ENCODE results near the gene TSTD1. TPM values are rescaled to one million over a fixed set of nuclear protein-coding genes. Genes with fewer than 3 reads are reported as not detected.

TSTD1 gene
- total RNA-seq, 4 donors from 2014 or later, result 70.0 to 123 (median 98.8) TPM

DNA sequence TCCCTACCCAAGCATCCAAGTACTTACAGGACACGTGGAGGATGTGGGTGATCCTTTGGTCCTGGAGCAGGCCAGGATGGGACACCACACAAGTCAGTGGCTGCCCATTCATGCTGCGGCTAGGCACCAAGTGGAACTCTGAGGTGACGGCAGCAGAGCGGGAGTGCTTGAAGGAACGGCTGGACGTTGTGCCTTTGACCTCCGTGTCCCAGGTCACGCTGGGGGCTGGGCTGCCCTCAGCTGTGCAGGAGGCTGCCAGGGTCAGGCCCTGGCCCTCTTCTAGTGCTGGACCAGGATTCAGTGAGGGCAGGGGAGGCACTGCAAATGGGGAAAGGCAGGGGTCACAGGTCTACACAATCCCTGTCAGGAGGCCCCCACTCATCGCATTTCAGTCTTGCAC lies 38.7 kb upstream of the TSTD1 start:
- no peak for DNase-seq (ENCODE audit: low spot score in 2 of 2)
- no peaks in the 10 kb centered on the region for H3K36me3 ChIP-seq
- WGBS, result 79% methylated on average over 8 of the region's 9 CpGs
- no peak overlapping the region for H3K4me3 ChIP-seq
- no peak overlapping the region for H3K27ac ChIP-seq
- TF ChIP-seq EP300 (IDR thresholded peaks at IDR 0.05) (no peak), POLR2AphosphoS5 (IDR thresholded peaks at IDR 0.05) (no peak), POLR2A (IDR thresholded peaks at IDR 0.05) (no peak)
- TF ChIP-seq, protein P1, sequence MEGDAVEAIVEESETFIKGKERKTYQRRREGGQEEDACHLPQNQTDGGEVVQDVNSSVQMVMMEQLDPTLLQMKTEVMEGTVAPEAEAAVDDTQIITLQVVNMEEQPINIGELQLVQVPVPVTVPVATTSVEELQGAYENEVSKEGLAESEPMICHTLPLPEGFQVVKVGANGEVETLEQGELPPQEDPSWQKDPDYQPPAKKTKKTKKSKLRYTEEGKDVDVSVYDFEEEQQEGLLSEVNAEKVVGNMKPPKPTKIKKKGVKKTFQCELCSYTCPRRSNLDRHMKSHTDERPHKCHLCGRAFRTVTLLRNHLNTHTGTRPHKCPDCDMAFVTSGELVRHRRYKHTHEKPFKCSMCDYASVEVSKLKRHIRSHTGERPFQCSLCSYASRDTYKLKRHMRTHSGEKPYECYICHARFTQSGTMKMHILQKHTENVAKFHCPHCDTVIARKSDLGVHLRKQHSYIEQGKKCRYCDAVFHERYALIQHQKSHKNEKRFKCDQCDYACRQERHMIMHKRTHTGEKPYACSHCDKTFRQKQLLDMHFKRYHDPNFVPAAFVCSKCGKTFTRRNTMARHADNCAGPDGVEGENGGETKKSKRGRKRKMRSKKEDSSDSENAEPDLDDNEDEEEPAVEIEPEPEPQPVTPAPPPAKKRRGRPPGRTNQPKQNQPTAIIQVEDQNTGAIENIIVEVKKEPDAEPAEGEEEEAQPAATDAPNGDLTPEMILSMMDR (IDR thresholded peaks at IDR 0.05), result no peak
- H3K27me3 ChIP-seq, result no peaks in the 10 kb centered on the region
- no peaks in the 10 kb centered on the region for H3K9me3 ChIP-seq
- H3K4me1 ChIP-seq, result peaks cover 53% of the 10 kb centered on the region

DNA sequence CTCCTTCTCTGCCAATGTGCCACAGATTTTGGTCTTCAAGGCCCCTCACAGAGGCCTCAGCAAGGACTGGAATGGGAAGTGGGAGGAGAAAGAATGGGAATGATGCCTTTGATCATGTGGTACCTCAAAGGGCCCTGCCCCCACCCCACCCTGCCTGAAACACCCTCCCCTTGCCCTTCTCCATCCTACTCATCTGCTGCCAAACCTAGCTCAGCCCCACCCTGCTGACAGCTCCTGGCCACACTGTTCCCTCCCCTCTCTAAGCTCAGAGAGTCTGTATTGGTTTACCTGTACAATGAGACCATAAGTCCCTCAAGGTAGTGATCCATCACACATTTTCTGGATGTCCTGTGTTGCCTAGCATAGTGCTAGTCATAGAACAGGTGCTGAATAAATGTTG lies 37.6 kb upstream of the TSTD1 start:
- H3K4me3 ChIP-seq, result no peak overlapping the region
- no peaks in the 10 kb centered on the region for H3K9me3 ChIP-seq
- H3K27me3 ChIP-seq, result no peaks in the 10 kb centered on the region
- H3K4me1 ChIP-seq, result peaks cover 43% of the 10 kb centered on the region
- no peak for DNase-seq (ENCODE audit: low spot score in 2 of 2)
- TF ChIP-seq EP300 (IDR thresholded peaks at IDR 0.05) (no peak), POLR2A (IDR thresholded peaks at IDR 0.05) (no peak), POLR2AphosphoS5 (IDR thresholded peaks at IDR 0.05) (no peak)
- TF ChIP-seq, protein P1 (IDR thresholded peaks at IDR 0.05), result no peak
- H3K27ac ChIP-seq, result peak overlapping the region; percentile 61
- no peaks in the 10 kb centered on the region for H3K36me3 ChIP-seq

DNA sequence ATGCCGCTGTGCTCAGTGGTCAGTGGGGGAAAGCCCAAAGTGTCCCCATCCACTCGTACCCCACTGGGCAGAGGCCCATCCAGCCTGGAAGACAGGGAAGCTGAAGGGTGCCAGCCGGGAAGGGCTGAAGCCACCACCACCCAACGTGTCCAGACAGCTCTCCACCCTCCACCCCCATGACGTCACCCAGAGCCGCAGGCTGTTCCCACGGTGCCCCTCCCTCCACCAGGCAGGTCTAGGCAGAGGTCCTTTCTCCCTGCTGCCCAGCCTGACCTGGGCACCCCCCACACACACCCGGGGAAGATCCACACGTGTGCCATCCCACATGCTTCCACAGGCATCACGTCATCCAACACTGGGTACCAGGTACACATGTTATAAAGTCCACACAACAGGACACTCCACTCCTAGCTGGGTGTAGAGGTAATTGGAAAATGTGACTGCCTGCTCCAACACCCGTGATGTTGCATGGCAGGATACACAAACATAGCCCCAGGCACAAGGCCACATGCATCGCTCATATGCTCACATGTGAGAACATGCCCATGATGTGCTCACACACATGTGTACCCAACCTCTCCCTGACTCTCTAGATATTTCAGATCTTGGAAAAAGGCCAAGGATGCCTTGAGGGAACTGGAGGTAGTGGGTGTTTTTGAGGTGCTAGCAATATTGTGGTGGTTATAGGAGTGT lies 36.1 kb upstream of the TSTD1 start:
- peak in 2 of 3 donors; percentile 70 to 81 for TF ChIP-seq POLR2AphosphoS5 (IDR thresholded peaks at IDR 0.05)
- TF ChIP-seq, protein P1 (IDR thresholded peaks at IDR 0.05), result no peak
- Histone ChIP-seq H3K27me3 (no peaks in the 10 kb centered on the region), H3K4me3 (no peak overlapping the region), H3K9me3 (no peaks in the 10 kb centered on the region), H3K36me3 (peaks cover under 1% of the 10 kb centered on the region), H3K27ac (peak overlapping the region; percentile 74), H3K4me1 (peaks cover 50% of the 10 kb centered on the region)
- WGBS, result 43% methylated on average over 12 of the region's 12 CpGs
- peak in 1 of 2 donors; percentile 82 for DNase-seq (ENCODE audit: low spot score in 2 of 2)

DNA sequence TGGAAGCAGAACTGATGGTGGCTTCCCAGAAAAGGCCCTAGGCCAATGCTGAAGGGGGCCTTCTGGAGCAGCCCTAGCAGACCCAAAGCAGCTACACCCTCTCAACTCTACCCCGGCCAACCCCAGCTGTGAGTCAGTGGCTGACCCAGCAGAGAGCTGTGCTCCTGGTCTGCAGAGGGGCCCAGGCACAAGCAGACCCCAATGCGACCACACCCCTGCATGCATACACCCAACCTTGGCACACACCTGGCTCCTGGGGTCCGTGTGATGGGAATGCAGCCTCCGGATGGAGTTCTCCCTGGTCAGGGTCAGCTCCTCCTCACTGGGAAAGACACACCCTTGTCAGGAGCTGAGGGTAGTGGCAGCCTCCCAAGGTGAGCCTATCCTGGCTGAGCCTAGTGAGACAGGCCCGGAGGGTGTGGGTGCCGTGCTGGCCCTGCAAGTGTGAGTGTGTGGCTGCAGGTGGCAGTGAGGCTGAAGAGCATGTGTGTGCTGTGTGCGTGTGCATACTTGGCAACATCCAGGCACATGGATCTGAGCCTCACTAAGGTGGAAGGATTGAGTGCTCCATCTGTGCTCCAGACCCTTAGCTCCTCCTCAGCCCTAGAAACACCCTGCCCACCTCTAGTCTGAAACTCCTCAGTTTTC lies 34.8 kb upstream of the TSTD1 start:
- H3K27ac ChIP-seq, result peak overlapping the region; percentile 74
- TF ChIP-seq, protein P1 (IDR thresholded peaks at IDR 0.05), result peak in 1 of 2 donors; percentile 12
- TF ChIP-seq POLR2A (IDR thresholded peaks at IDR 0.05), result no peak
- peak in 2 of 3 donors; percentile 15 to 25 for TF ChIP-seq POLR2AphosphoS5 (IDR thresholded peaks at IDR 0.05)
- no peak for TF ChIP-seq EP300 (IDR thresholded peaks at IDR 0.05)
- H3K27me3 ChIP-seq, result no peaks in the 10 kb centered on the region
- no peak overlapping the region for H3K4me3 ChIP-seq
- peak in 1 of 2 donors; percentile 85 for DNase-seq (ENCODE audit: low spot score in 2 of 2)
- 45% methylated on average over 5 of the region's 7 CpGs for WGBS
- H3K36me3 ChIP-seq, result peaks cover 3% of the 10 kb centered on the region
- H3K9me3 ChIP-seq, result no peaks in the 10 kb centered on the region
- peaks cover 46% of the 10 kb centered on the region for H3K4me1 ChIP-seq

DNA sequence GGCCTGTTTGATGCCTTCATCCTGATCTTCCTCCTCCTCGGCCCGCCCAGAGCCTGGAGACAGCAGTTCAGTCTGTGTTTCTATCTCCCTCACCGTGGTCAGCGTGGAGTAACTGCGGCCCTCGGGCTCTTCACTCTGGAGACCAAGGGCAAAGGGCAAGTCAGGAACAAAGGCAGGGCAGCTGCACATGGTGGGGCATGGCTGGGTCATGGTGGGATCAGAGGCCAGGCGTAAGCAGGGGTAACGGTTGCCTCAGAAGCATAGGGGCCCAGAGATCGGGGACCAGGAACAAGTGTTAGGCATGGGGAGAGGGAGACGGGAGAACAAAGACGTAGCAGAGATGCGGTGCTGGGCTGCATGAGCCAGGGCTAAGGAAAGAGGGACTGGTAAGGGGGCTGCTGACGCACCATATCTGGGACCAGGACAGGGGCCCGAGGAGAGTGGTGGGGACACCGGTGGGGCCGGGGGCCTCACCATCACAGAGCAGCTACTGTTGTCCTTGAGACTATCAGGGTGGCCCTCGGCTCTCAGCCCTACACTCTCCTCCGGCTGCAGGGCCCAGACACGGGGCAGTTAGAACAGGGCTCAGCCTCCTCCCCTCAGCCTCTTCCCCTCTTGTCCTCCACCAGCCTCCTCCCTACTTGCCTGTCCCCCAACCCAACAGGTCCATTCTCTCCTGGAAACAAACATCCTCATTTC lies 34.1 kb upstream of the TSTD1 start:
- peaks cover 3% of the 10 kb centered on the region for H3K36me3 ChIP-seq
- no peaks in the 10 kb centered on the region for H3K27me3 ChIP-seq
- H3K4me1 ChIP-seq, result peaks cover 50% of the 10 kb centered on the region
- no peak for TF ChIP-seq EP300 (IDR thresholded peaks at IDR 0.05)
- TF ChIP-seq POLR2AphosphoS5 (IDR thresholded peaks at IDR 0.05), result no peak
- TF ChIP-seq, protein P1 (IDR thresholded peaks at IDR 0.05), result no peak
- TF ChIP-seq POLR2A (IDR thresholded peaks at IDR 0.05), result no peak
- no peak overlapping the region for H3K27ac ChIP-seq
- 92% methylated on average over 19 of the region's 19 CpGs for WGBS
- DNase-seq (ENCODE audit: low spot score in 2 of 2), result no peak
- no peaks in the 10 kb centered on the region for H3K9me3 ChIP-seq
- no peak overlapping the region for H3K4me3 ChIP-seq

All from suprapubic skin (tissue), 4 donors.